Renal cortical epithelial cell (primary cell): ENCODE measurements around the gene LRWD1. TPM values are rescaled to one million over a fixed set of nuclear protein-coding genes. Genes with fewer than 3 reads are reported as not detected.
"Not testable (repeated sequence)": the region's sequence is repeated elsewhere in the genome, so short reads cannot be mapped to it uniquely, and the experiment has no call there.

Source experiments
- DNase-seq: peaks from one replicate; pipeline ENCODE4 v3.0.0-alpha.2; 2011; ENCODE audit warnings: low read depth
- total RNA-seq: library from RNA; depleted of rRNA; stranded (reverse); fragments of >200 nt; gene quantifications from 2 replicates; pipeline ENCODE4 v1.2.3, GENCODE V29; 2014

Gene LRWD1
- total RNA-seq, 1 donor from 2014 or later = 29.5 TPM

GRCh38 chr7:102444961-102445673 lies 19.7 kb upstream of the LRWD1 start:
- no peak for DNase-seq

GRCh38 chr7:102445674-102446071 lies 19.1 kb upstream of the LRWD1 start:
- no peak for DNase-seq

GRCh38 chr7:102446387-102447156 lies 18.2 kb upstream of the LRWD1 start:
- DNase-seq = no peak

- no peak for DNase-seq
These were observed 17.5 kb upstream of the LRWD1 start for GRCh38 chr7:102447311-102447710.

- no peak for DNase-seq
These were observed 15.6 kb upstream of the LRWD1 start for GRCh38 chr7:102449136-102449535.

GRCh38 chr7:102450242-102450641 lies 14.5 kb upstream of the LRWD1 start:
- DNase-seq = no peak

- DNase-seq = no peak
These were observed 13.3 kb upstream of the LRWD1 start for GRCh38 chr7:102451371-102452054.

- DNase-seq = no peak
These were observed 12.3 kb upstream of the LRWD1 start for GRCh38 chr7:102452451-102452850.

GRCh38 chr7:102453319-102453718 lies 11.5 kb upstream of the LRWD1 start:
- DNase-seq = no peak

GRCh38 chr7:102454468-102454867 lies 10.3 kb upstream of the LRWD1 start:
- no peak for DNase-seq

- DNase-seq = not testable (repeated sequence)
These were observed 9.9 kb upstream of the LRWD1 start for GRCh38 chr7:102454932-102455331.

GRCh38 chr7:102455596-102455995 lies 9.2 kb upstream of the LRWD1 start:
- no peak for DNase-seq

- DNase-seq = peak; percentile 37
These were observed 8.5 kb upstream of the LRWD1 start for GRCh38 chr7:102456327-102456726.

GRCh38 chr7:102457352-102457924 lies 7.3 kb upstream of the LRWD1 start:
- DNase-seq = no peak

GRCh38 chr7:102459221-102459844 lies 5.5 kb upstream of the LRWD1 start:
- DNase-seq = no peak

GRCh38 chr7:102460467-102460866 lies 4.3 kb upstream of the LRWD1 start:
- DNase-seq = no peak

- DNase-seq = peak; percentile 40
These were observed 775 bp upstream of the LRWD1 start for GRCh38 chr7:102463841-102464576.

- no peak for DNase-seq
These were observed 1.3 kb downstream of the LRWD1 start for GRCh38 chr7:102466097-102466496.

- DNase-seq = no peak
These were observed 3.0 kb downstream of the LRWD1 start for GRCh38 chr7:102467581-102468477.
